ENCODE measurements around the gene SHOX. TPM values are rescaled to one million over a fixed set of nuclear protein-coding genes. Genes with fewer than 3 reads are reported as not detected.

Gene SHOX
- total RNA-seq, 3 donors from 2014 or later: not detected

DNA sequence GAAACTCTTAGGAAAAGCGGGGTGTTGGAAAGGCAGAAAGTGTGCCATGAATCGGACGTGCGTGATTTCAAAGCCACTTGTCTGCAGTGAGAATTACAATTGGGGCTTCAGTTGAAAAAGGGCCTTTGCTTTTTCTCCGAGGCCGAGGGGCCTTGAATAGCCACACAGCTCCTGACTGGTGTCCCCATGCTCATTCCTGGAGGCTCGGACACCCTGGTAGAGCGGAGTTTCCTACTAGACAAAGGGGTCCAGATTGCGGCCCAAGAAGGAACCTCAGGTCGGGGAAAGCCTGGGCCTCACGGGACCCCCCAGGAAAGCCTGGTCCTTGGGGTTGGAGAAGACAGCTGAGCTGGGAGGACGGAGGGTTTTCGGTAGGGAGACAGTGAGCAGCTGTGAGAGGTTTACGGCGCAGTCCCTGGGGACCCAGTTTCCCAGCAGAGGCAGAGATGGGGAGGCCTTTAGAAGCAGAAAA is 3.0 kb upstream of the SHOX start:
- DNase-seq (no peak), ATAC-seq (no peak)
- Mint-ChIP-seq H3K27me3 (ENCODE audit: low read depth) (peaks cover 71% of the 10 kb centered on the region), H3K9me3 (peaks cover 4% of the 10 kb centered on the region), H3K4me3 (no peak overlapping the region), H3K36me3 (ENCODE audit: insufficient read depth) (no peaks in the 10 kb centered on the region), H3K4me1 (ENCODE audit: low read depth) (peaks cover 11% of the 10 kb centered on the region)

DNA sequence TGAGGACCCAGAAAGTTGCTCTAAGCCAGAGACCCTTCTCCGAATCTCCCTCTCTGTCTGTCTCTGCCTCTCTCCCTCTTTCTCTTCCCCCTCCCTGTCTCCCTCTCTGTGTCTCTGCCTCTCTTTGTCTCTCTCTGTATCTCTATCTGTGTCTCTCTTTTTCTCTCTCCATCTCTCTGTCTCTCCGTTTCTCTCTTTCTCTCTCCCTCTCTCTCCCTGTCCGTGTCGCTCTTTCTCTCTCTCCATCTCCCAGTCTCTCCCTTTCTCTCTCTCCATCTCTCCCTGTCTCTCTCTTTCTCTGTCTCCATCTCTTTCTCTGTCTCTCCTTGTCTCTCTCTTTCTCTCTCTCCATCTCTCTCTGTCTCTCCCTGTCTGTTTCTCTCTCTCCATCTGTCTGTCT is 2.6 kb upstream of the SHOX start:
- Mint-ChIP-seq H3K27me3 (ENCODE audit: low read depth) (peaks cover 73% of the 10 kb centered on the region), H3K4me1 (ENCODE audit: low read depth) (peaks cover 11% of the 10 kb centered on the region), H3K4me3 (no peak overlapping the region), H3K36me3 (ENCODE audit: insufficient read depth) (no peaks in the 10 kb centered on the region), H3K9me3 (peaks cover 4% of the 10 kb centered on the region)
- ATAC-seq: no peak
- no peak for DNase-seq

DNA sequence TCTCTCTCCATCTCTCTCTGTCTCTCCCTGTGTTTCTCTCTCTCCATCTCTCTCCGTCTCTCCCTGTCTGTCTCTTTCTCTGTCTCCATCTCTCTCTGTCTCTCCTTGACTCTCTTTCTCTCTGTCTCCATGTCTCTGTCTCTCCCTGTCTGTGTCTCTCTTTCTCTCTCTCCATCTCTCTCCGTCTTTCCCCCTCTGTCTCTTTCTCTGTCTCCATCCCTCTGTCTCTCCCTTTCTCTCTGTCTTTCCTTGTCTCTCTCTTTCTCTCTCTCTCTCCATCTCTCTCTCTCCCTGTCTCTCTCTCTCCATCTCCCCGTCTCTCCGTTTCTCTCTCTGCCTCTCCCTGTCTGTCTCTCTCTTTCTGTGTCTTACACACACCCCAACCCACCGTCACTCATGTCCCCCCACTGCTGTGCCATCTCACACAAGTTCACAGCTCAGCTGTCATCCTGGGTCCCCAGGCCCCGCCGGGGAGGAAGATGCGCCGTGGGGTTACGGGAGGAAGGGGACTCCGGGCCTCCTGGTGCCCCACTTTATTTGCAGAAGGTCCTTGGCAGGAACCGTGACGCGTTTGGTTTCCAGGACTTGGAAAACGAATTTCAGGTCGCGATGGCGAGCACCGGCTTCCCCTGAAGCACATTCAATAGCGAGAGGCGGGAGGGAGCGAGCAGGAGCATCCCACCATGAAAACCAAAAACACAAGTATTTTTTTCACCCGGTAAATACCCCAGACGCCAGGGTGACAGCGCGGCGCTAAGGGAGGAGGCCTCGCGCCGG is 1.2 kb upstream of the SHOX start:
- Mint-ChIP-seq H3K4me3 (no peak overlapping the region), H3K9me3 (peaks cover 4% of the 10 kb centered on the region), H3K27me3 (ENCODE audit: low read depth) (peaks cover 73% of the 10 kb centered on the region), H3K4me1 (ENCODE audit: low read depth) (peaks cover 8% of the 10 kb centered on the region), H3K36me3 (ENCODE audit: insufficient read depth) (no peaks in the 10 kb centered on the region)
- no peak for ATAC-seq
- DNase-seq: no peak

DNA sequence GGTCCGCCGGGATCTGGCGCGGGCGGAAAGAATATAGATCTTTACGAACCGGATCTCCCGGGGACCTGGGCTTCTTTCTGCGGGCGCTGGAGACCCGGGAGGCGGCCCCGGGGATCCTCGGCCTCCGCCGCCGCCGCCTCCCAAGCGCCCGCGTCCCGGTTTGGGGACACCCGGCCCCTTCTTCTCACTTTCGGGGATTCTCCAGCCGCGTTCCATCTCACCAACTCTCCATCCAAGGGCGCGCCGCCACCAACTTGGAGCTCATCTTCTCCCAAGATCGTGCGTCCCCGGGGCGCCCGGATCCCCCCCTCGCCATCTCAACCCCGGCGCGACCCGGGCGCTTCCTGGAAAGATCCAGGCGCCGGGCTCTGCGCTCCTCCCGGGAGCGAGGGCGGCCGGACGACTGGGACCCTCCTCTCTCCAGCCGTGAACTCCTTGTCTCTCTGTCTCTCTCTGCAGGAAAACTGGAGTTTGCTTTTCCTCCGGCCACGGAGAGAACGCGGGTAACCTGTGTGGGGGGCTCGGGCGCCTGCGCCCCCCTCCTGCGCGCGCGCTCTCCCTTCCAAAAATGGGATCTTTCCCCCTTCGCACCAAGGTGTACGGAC is 482 bp upstream of the SHOX start:
- ATAC-seq (no peak), DNase-seq (no peak)
- Mint-ChIP-seq H3K4me3 (no peak overlapping the region), H3K4me1 (ENCODE audit: low read depth) (peaks cover 4% of the 10 kb centered on the region), H3K9me3 (peaks cover 4% of the 10 kb centered on the region), H3K27me3 (ENCODE audit: low read depth) (peaks cover 70% of the 10 kb centered on the region), H3K36me3 (ENCODE audit: insufficient read depth) (no peaks in the 10 kb centered on the region)

DNA sequence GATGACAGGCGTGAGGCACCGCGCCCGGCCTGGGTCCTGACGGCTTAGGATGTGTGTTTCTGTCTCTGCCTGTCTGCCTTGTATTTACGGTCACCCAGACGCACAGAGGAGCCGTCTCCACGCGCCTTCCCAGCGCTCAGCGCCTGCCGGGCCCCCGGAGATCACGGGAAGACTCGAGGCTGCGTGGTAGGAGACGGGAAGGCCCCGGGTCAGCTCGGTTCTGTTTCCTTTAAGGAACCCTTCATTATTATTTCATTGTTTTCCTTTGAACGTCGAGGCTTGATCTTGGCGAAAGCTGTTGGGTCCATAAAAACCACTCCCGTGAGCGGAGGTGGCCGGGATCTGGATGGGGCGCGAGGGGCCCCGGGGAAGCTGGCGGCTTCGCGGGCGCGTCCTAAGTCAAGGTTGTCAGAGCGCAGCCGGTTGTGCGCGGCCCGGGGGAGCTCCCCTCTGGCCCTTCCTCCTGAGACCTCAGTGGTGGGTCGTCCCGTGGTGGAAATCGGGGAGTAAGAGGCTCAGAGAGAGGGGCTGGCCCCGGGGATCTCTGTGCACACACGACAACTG is 1.3 kb downstream of the SHOX start:
- Mint-ChIP-seq H3K9me3 (no peaks in the 10 kb centered on the region), H3K4me1 (ENCODE audit: low read depth) (peaks cover 2% of the 10 kb centered on the region), H3K4me3 (no peak overlapping the region), H3K36me3 (ENCODE audit: insufficient read depth) (no peaks in the 10 kb centered on the region), H3K27me3 (ENCODE audit: low read depth) (peaks cover 67% of the 10 kb centered on the region)
- ATAC-seq: no peak
- no peak for DNase-seq

DNA sequence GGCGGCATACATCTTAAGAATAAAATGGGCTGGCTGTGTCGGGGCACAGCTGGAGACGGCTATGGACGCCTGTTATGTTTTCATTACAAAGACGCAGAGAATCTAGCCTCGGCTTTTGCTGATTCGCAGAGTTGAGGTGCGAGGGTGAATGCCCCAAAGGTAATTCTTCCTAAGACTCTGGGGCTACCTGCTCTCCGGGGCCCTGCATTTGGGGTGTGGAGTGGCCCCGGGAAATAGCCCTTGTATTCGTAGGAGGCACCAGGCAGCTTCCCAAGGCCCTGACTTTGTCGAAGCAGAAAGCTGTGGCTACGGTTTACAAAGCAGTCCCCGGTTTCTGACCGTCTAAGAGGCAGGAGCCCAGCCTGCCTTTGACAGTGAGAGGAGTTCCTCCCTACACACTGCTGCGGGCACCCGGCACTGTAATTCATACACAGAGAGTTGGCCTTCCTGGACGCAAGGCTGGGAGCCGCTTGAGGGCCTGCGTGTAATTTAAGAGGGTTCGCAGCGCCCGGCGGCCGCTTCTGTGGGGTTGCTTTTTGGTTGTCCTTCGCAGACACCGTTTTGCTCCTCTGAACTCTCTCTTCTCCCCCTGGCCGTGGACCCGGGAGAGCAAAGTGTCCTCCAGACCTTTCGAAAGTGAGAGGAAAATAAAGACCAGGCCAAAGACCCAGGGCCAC is 1.9 kb downstream of the SHOX start:
- no peak for ATAC-seq
- H3K4me1 Mint-ChIP-seq (ENCODE audit: low read depth): peaks cover 2% of the 10 kb centered on the region
- H3K4me3 Mint-ChIP-seq: no peak overlapping the region
- DNase-seq: no peak
- peaks cover 67% of the 10 kb centered on the region for H3K27me3 Mint-ChIP-seq (ENCODE audit: low read depth)
- H3K36me3 Mint-ChIP-seq (ENCODE audit: insufficient read depth): no peaks in the 10 kb centered on the region
- H3K9me3 Mint-ChIP-seq: no peaks in the 10 kb centered on the region

DNA sequence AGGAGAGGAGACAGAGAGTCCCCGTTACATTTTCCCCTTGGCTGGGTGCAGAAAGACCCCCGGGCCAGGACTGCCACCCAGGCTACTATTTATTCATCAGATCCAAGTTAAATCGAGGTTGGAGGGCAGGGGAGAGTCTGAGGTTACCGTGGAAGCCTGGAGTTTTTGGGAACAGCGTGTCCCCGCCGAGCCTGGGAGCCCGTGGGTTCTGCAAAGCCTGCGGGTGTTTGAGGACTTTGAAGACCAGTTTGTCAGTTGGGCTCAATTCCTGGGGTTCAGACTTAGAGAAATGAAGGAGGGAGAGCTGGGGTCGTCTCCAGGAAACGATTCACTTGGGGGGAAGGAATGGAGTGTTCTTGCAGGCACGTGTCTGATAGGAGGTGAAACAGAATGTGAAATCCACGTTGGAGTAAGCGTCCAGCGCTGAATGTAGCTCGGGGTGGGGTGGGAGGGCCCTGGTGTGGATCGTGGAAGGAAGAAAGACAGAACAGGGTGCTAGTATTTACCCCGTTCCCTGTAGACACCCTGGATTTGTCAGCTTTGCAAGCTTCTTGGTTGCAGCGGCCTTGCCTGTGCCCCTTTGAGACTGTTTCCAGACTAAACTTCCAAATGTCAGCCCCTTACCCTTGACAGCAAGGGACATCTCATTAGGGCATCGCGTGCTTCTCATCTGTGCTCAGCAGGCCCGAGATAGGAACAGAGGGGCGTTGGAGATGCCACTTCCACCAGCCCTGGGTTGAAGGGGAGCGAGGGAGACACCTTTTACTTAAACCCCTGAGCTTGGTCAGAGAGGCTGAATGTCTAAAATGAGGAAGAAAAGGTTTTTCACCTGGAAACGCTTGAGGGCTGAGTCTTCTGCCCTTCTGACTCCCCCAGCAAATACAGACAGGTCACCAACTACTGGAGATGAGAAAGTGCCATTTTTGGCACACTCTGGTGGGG is 2.7 kb downstream of the SHOX start:
- Mint-ChIP-seq H3K27me3 (ENCODE audit: low read depth) (peaks cover 69% of the 10 kb centered on the region), H3K9me3 (no peaks in the 10 kb centered on the region), H3K36me3 (ENCODE audit: insufficient read depth) (no peaks in the 10 kb centered on the region), H3K4me3 (no peak overlapping the region), H3K4me1 (ENCODE audit: low read depth) (peaks cover 9% of the 10 kb centered on the region)
- no peak for ATAC-seq
- DNase-seq: no peak

DNA sequence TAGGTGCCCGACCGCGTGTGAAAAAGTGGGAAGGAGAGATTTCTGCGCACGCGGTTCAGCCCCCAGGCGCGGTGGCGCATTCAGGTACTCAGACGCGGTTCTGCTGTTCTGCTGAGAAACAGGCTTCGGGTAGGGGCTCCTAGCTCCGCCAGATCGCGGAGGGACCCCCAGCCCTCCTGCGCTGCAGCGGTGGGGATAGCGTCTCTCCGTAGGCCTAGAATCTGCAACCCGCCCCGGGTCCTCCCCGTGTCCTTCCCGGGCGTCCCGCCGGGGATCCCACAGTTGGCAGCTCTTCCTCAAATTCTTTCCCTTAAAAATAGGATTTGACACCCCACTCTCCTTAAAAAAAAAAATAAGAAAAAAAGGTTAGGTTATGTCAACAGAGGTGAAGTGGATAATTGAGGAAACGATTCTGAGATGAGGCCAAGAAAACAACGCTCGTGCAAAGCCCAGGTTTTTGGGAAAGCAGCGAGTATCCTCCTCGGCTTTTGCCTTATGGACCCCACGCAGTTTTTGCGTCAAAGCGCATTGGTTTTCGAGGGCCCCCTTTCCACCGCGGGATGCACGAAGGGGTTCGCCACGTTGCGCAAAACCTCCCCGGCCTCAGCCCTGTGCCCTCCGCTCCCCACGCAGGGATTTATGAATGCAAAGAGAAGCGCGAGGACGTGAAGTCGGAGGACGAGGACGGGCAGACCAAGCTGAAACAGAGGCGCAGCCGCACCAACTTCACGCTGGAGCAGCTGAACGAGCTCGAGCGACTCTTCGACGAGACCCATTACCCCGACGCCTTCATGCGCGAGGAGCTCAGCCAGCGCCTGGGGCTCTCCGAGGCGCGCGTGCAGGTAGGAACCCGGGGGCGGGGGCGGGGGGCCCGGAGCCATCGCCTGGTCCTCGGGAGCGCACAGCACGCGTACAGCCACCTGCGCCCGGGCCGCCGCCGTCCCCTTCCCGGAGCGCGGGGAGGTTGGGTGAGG is 3.7 kb downstream of the SHOX start:
- no peaks in the 10 kb centered on the region for H3K36me3 Mint-ChIP-seq (ENCODE audit: insufficient read depth)
- no peaks in the 10 kb centered on the region for H3K9me3 Mint-ChIP-seq
- H3K27me3 Mint-ChIP-seq (ENCODE audit: low read depth): peaks cover 71% of the 10 kb centered on the region
- no peak for DNase-seq
- H3K4me3 Mint-ChIP-seq: no peak overlapping the region
- no peak for ATAC-seq
- peaks cover 9% of the 10 kb centered on the region for H3K4me1 Mint-ChIP-seq (ENCODE audit: low read depth)

DNA sequence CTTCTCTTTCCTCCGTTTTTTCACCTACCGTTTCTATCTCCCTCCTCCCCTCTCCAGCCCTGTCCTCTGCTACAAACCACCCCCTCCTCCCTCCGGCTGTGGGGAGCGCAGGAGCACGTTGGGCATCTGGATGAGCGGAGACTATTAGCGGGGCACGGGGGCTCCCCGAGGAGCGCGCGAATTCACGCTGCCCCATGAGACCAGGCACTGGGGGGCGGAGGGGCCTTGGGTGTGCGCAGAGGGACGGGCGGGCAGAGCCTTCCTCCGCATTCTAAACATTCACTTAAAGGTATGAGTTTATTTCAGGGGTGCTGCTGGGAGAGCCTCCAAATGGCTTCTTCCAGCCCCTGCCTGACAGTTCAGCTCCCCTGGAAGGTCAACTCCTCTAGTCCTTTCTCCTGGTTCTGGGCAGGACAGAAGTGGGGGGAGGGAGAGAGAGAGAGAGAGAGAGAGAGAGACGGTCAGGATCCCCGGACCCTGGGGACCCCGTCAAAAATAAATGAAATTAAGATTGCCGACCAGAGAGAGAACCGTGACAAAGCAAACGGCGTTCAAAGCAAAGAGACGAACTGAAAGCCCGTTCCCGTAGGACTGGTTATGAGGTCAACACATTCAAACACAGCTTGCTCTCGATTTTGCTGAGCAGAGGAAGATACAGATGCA is 5.0 kb downstream of the SHOX start:
- H3K36me3 Mint-ChIP-seq (ENCODE audit: insufficient read depth): no peaks in the 10 kb centered on the region
- DNase-seq: no peak
- H3K9me3 Mint-ChIP-seq: no peaks in the 10 kb centered on the region
- H3K27me3 Mint-ChIP-seq (ENCODE audit: low read depth): peaks cover 73% of the 10 kb centered on the region
- H3K4me1 Mint-ChIP-seq (ENCODE audit: low read depth): peaks cover 9% of the 10 kb centered on the region
- H3K4me3 Mint-ChIP-seq: no peak overlapping the region
- ATAC-seq: no peak

DNA sequence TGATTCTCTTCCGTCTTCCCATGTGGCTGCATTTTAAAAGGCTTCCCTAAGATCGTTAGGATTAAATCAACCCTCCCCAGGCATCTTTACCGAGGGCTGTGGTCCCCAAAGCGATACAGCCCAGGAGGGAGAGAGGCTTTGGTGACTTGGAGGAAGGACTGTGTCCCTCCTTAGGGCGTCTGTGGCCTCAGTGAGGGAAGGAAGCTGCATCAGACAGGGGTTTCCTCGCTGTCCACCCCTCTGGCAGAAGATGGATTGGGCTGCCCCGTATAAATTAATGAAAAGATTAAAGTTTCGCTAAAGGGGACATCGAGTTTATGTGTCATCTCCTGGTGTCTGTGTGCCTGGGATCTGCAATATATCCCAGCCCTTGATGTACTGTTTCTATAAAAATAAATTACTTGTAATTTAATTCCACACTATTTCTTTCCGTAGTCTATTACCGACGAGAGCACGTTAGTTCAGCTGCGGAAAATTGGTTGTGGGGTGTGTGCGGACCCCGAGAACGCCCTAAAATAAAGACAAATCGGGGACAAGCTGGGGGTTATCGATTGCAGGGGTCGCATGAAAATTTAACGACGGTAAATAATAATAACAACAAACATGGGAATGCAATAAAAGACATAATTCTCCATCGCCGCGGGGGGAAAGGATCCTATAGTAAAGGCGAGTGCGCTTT is 6.5 kb downstream of the SHOX start:
- peaks cover 9% of the 10 kb centered on the region for H3K4me1 Mint-ChIP-seq (ENCODE audit: low read depth)
- no peaks in the 10 kb centered on the region for H3K9me3 Mint-ChIP-seq
- no peaks in the 10 kb centered on the region for H3K36me3 Mint-ChIP-seq (ENCODE audit: insufficient read depth)
- DNase-seq (no peak), ATAC-seq (no peak)
- H3K4me3 Mint-ChIP-seq: no peak overlapping the region
- H3K27me3 Mint-ChIP-seq (ENCODE audit: low read depth): peaks cover 64% of the 10 kb centered on the region

DNA sequence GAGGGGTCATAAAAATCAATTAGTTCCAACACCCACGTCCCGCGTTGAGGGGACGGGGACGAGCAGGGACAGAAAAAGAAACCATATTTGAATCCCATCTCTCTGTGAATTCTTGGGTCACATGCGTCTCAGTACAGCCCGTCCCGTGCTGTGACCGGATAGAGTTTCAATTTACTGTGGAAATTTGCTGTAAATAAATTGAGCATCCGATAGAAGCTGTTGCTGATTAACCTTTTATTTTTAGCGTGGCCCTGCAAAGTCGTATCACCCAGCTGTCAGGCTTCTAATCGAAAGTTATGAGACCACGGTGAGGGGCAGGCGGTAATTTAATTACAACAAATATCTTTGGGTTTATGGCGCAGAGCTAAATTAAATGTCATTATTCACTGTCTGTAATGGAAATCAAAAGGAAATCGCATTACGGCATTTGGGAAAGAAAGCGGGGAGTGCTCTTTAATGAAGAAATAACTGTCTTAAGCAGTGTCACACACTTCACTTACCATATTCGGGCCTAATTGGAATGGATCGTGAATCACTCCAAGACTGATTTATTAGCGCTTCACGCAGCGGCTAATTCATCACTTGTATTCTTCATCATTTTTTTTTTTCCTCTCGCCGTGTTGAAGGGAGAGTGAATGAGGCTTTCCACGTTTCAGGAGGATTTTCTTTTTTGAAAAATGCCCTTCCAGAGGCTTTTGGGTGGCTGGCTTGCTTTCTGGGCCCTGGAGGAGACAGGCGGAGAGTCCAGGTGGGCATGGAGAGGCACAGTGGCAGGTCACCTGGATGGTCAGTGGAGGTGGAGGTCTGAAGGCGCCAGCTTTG is 7.3 kb downstream of the SHOX start:
- no peaks in the 10 kb centered on the region for H3K9me3 Mint-ChIP-seq
- H3K27me3 Mint-ChIP-seq (ENCODE audit: low read depth): peaks cover 62% of the 10 kb centered on the region
- ATAC-seq (no peak), DNase-seq (no peak)
- H3K4me3 Mint-ChIP-seq: no peak overlapping the region
- no peaks in the 10 kb centered on the region for H3K36me3 Mint-ChIP-seq (ENCODE audit: insufficient read depth)
- H3K4me1 Mint-ChIP-seq (ENCODE audit: low read depth): peaks cover 9% of the 10 kb centered on the region
